CD4-positive, alpha-beta T cell (primary cell): ENCODE measurements around the gene LEFTY2. TPM values are rescaled to one million over a fixed set of nuclear protein-coding genes. Genes with fewer than 3 reads are reported as not detected.
"Not testable (repeated sequence)": the region's sequence is repeated elsewhere in the genome, so short reads cannot be mapped to it uniquely, and the experiment has no call there.

Source experiments
- ATAC-seq: fragments of 200-7000 bp; cut with Tn5 transposase; one replicate; pipeline ENCODE4 v1.10.0; 2022; ENCODE audit warnings: mild to moderate bottlenecking; ENCODE audit not compliant: poor library complexity
- CTCF ChIA-PET: fragments of 350-600 bp; sonication (Branson Sonifier 250); formaldehyde crosslinking; loops from one replicate; lab custom pipeline; 2021; ENCODE audit warnings: antibody characterized with exemption, inconsistent platforms; lab: Charles Lee
- POLR2A ChIA-PET: fragments of 350-600 bp; sonication (Branson Sonifier 250); formaldehyde crosslinking; loops from one replicate; lab custom pipeline; 2021; ENCODE audit warnings: antibody characterized with exemption, inconsistent platforms; lab: Charles Lee
- DNase-seq, 14 experiments: peaks; one replicate each; pipeline ENCODE4 v3.0.0-alpha.2; 2013 to 2020; ENCODE audit warnings: mixed read lengths in 2 of 14
- H3K27ac ChIP-seq, 2 donors: one replicate each; pipeline versions ENCODE4 v1.5.1 to v1.7.0; 2013; ENCODE audit warnings: low read length in 2 of 2, low read depth in 1 of 2, mild to moderate bottlenecking in 1 of 2
- H3K27me3 ChIP-seq, 2 experiments: 1 replicate in 1 of 2; 2 replicates in 1 of 2; pipeline versions ENCODE4 v1.6.1 to v1.7.0; 2013; ENCODE audit warnings: low read length in 2 of 2, control low read depth in 1 of 2, mild to moderate bottlenecking in 1 of 2, moderate library complexity in 1 of 2; ENCODE audit not compliant: insufficient read depth in 2 of 2, control insufficient read depth in 1 of 2
- H3K36me3 ChIP-seq: one replicate; pipeline ENCODE4 v1.6.1; 2013; ENCODE audit warnings: low read length, control low read depth; ENCODE audit not compliant: insufficient read depth
- H3K4me1 ChIP-seq: one replicate; pipeline ENCODE4 v1.6.1; 2013; ENCODE audit warnings: low read length, control low read depth; ENCODE audit not compliant: insufficient read depth
- H3K4me3 ChIP-seq: one replicate; pipeline ENCODE4 v1.5.1; 2013; ENCODE audit warnings: mild to moderate bottlenecking, low read length, moderate library complexity
- H3K9me3 ChIP-seq, 2 experiments: 1 replicate in 1 of 2; 2 replicates in 1 of 2; pipeline versions ENCODE4 v1.6.1 to v1.7.0; 2013; ENCODE audit warnings: low read length in 2 of 2, mild to moderate bottlenecking in 2 of 2, control low read depth in 1 of 2, moderate library complexity in 1 of 2; ENCODE audit not compliant: control insufficient read depth in 1 of 2, insufficient read depth in 1 of 2
- H3K27ac Mint-ChIP-seq: one replicate; pipeline ENCODE4 v1.8.0; 2020; ENCODE audit warnings: mixed read lengths
- H3K27me3 Mint-ChIP-seq: one replicate; pipeline ENCODE4 v1.8.0; 2021; ENCODE audit warnings: mixed read lengths
- H3K36me3 Mint-ChIP-seq: one replicate; pipeline ENCODE4 v1.8.0; 2021; ENCODE audit warnings: low read depth, mixed read lengths
- H3K4me1 Mint-ChIP-seq: one replicate; pipeline ENCODE4 v1.8.0; 2021; ENCODE audit warnings: low read depth, mixed read lengths
- H3K4me3 Mint-ChIP-seq: one replicate; pipeline ENCODE4 v1.8.0; 2020; ENCODE audit warnings: mild to moderate bottlenecking, mixed read lengths
- H3K9me3 Mint-ChIP-seq: one replicate; pipeline ENCODE4 v1.8.0; 2020; ENCODE audit warnings: mixed read lengths
- intact Hi-C, 2 experiments: fragments of 100-400 bp; cut with DNase I in 1 of 2; cut with micrococcal nuclease in 1 of 2; formaldehyde crosslinking; loops; one replicate each; pipeline versions ENCODE4 v1.15.1 to v1.9.0; 2023 to 2025; cut with DNase I, micrococcal nuclease
- total RNA-seq, 174 experiments: library from RNA in 2 of 174; stranded (reverse) in 2 of 174; gene quantifications; one replicate each; pipeline ENCODE4 v1.2.3 and lab custom pipeline; 2021 to 2026
- TF ChIP-seq, protein P1 (sequence below): fragments of 200-600 bp; IDR thresholded peaks from one replicate; pipeline ENCODE4 v1.8.0; 2022; ENCODE audit warnings: antibody characterized with exemption, mild to moderate bottlenecking

The LEFTY2 gene
- total RNA-seq, 2 experiments from 2014 or later = not detected

- ChIA-PET CTCF (interaction anchor here (1.2 kb wide), 1 partner anchor 456 kb away, joined by 3 read pairs; no protein-coding TSS in a partner anchor), POLR2A (interaction anchor here (0.5 to 2.8 kb wide), 2 partner anchors 133 to 153 kb away, joined by 3 to 10 read pairs; partner anchors contain the start of gene SRP9)
- Histone ChIP-seq H3K27ac (no peak overlapping the region), H3K4me3 (no peak overlapping the region), H3K36me3 (no peaks in the 10 kb centered on the region), H3K27me3 (no peaks in the 10 kb centered on the region), H3K4me1 (peaks cover 31% of the 10 kb centered on the region), H3K9me3 (no peaks in the 10 kb centered on the region)
- DNase-seq (no peak), ATAC-seq (no peak)
- Mint-ChIP-seq H3K27me3 (no peaks in the 10 kb centered on the region), H3K9me3 (no peaks in the 10 kb centered on the region), H3K36me3 (no peaks in the 10 kb centered on the region), H3K4me3 (no peak overlapping the region), H3K4me1 (peaks cover 25% of the 10 kb centered on the region), H3K27ac (peak overlapping the region; percentile 33)
- TF ChIP-seq, protein P1, sequence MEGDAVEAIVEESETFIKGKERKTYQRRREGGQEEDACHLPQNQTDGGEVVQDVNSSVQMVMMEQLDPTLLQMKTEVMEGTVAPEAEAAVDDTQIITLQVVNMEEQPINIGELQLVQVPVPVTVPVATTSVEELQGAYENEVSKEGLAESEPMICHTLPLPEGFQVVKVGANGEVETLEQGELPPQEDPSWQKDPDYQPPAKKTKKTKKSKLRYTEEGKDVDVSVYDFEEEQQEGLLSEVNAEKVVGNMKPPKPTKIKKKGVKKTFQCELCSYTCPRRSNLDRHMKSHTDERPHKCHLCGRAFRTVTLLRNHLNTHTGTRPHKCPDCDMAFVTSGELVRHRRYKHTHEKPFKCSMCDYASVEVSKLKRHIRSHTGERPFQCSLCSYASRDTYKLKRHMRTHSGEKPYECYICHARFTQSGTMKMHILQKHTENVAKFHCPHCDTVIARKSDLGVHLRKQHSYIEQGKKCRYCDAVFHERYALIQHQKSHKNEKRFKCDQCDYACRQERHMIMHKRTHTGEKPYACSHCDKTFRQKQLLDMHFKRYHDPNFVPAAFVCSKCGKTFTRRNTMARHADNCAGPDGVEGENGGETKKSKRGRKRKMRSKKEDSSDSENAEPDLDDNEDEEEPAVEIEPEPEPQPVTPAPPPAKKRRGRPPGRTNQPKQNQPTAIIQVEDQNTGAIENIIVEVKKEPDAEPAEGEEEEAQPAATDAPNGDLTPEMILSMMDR = no peak
- intact Hi-C loops = no loop called here
Measured at GRCh38 chr1:225930566-225930965, 10.5 kb downstream of the LEFTY2 start.

DNA sequence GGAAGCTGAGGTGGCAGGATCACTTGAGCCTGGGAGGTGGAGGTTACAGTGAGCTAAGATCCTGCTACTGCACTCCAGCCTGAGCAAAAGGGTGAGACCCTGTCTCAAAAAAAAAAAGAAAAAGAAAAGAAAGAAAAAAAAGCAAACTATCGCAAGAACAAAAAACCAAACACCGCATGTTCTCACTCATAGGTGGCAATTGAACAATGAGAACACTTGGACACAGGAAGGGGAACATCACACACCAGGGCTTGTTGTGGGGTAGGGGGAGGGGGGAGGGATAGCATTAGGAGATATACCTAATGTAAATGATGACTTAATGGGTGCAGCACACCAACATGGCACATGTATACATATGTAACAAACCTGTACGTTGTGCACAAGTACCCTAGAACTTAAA is 11.6 kb downstream of the LEFTY2 start:
- H3K27me3 ChIP-seq, H3K4me3 Mint-ChIP-seq, DNase-seq, ATAC-seq, H3K27me3 Mint-ChIP-seq, H3K36me3 Mint-ChIP-seq, intact Hi-C loops, H3K36me3 ChIP-seq, H3K9me3 ChIP-seq, H3K27ac ChIP-seq, H3K4me3 ChIP-seq, H3K9me3 Mint-ChIP-seq: not testable (repeated sequence)
- H3K4me1 Mint-ChIP-seq = peaks cover 25% of the 10 kb centered on the region
- ChIA-PET CTCF (interaction anchor here (0.6 to 1.2 kb wide), 3 partner anchors 58 to 455 kb away, joined by 3 read pairs; partner anchors contain the start of gene SRP9), POLR2A (interaction anchor here (0.6 to 2.8 kb wide), 7 partner anchors 9 to 485 kb away, joined by 3 to 14 read pairs (median 4); partner anchors contain the start of genes SDE2, SRP9 and TMEM63A)
- H3K27ac Mint-ChIP-seq = peak overlapping the region; percentile 88
- peaks cover 37% of the 10 kb centered on the region for H3K4me1 ChIP-seq

DNA sequence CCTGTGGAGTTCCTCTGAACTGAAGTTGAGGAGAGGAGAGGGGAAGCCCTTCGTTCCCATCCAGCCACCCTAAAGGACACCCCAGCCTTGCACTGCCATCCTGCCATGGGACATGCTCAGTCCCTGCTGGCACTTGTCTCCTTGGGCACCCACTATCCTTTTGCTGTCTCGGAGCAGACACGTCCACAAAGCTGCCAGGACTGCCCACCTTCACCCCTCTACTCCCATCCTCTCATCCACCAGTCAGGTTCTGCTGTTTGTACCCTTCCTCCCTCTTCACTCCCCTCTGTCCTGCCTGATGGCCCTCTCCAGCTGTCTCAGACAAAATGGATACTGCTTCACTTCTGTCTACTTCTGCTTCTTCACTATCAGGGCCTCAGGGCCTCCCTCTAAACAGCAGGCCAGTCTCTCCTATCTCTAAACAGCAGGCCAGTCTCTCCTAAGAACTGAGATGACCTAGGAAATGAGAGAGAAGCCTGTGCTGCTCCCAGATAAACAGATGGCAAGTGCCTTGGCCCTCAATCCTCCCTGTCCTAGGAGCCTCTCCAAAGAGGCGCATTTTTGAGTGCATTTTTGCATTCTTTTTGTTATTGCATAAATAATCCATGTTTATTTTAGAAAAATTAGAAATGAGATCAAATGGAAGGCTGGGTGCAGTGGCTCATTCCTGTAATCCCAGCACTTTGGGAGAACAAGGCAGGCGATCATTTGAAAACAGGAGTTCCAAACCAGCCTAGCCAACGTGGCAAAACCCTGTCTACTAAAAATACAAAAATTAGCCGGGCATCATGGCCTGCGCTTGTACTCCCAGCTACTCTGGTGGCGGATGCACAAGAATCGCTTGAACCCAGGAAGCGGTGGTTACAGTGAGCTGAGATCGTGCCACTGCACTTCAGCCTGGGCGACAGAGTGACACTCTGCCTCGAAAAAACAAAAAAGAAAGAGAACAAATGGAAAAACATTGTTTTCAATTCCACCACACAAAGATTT is 12.5 kb downstream of the LEFTY2 start:
- H3K9me3 ChIP-seq = no peaks in the 10 kb centered on the region
- Mint-ChIP-seq H3K9me3 (no peaks in the 10 kb centered on the region), H3K4me1 (peaks cover 31% of the 10 kb centered on the region), H3K4me3 (peak overlapping the region; percentile 42), H3K36me3 (peaks cover 7% of the 10 kb centered on the region), H3K27me3 (no peaks in the 10 kb centered on the region), H3K27ac (peak overlapping the region; percentile 88)
- H3K4me3 ChIP-seq = no peak overlapping the region
- ATAC-seq (no peak), DNase-seq (peak in 7 of 14 experiments; percentile 22 to 58 (median 35))
- POLR2A ChIA-PET = interaction anchor here (0.6 to 2.8 kb wide), 6 partner anchors 16 to 484 kb away, joined by 3 to 14 read pairs (median 7); partner anchors contain the start of genes SDE2, SRP9 and TMEM63A
- H3K27ac ChIP-seq = peak overlapping the region; percentile 15 to 51
- TF ChIP-seq, protein P1 = no peak
- intact Hi-C loops = no loop called here
- CTCF ChIA-PET = no interaction called here
- no peaks in the 10 kb centered on the region for H3K27me3 ChIP-seq
- peaks cover 41% of the 10 kb centered on the region for H3K4me1 ChIP-seq
- no peaks in the 10 kb centered on the region for H3K36me3 ChIP-seq
